Limb (tissue), 2 donors: ENCODE results near the gene PES1.
"Not testable (repeated sequence)": the region's sequence is repeated elsewhere in the genome, so short reads cannot be mapped to it uniquely, and the experiment has no call there.

Experiments
- DNase-seq, 2 donors: peaks; one replicate each; pipeline ENCODE4 v3.0.0-alpha.2; 2016; ENCODE audit errors: extremely low spot score in 2 of 2

PES1 gene

DNA sequence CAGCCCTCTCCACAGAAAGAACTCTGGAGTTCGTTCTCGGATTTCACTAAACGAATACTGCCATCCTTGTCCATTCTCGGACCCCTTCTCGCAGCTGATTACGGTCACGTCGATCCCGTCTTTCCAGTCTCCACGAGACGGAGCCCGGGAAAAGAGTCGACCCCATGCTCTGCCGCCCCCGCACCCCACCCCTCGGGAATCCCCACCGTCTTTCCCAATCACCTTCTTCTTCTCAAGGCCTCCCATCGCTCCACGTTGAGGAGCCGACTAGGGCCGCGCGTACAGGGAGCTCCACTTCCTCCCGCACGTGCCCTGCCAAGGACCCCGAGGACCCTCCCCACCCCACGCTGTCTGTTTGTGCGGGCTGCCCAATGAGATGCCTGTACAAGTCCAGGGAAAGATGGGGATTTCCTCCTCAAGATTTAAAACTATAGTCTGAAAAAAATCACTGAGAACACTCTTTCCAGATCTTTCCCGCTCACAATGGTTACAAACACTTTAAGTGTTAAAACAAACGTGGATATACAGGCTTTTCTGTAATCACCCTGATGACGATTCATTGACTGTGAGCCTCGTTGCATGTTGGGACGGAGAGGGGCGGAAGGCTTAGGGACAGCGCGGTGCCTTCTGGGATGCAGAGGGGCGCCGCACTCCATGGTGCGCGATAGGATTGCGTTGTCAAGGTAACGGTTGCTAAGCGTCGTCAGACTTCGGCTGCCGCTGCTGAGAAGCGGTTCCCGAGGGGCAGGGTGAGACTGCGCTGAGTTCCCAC is at the start of gene PES1:
Gene PES1, minus strand, starts transcription at position 323 of the 772 bp plus-strand sequence. Its CDS starts 77 bp downstream, at position 246.
- peak; percentile 97 to 98 for DNase-seq

GRCh38 chr22:30640839-30641430 is 49.2 kb upstream of the PES1 start:
- no peak for DNase-seq

DNA sequence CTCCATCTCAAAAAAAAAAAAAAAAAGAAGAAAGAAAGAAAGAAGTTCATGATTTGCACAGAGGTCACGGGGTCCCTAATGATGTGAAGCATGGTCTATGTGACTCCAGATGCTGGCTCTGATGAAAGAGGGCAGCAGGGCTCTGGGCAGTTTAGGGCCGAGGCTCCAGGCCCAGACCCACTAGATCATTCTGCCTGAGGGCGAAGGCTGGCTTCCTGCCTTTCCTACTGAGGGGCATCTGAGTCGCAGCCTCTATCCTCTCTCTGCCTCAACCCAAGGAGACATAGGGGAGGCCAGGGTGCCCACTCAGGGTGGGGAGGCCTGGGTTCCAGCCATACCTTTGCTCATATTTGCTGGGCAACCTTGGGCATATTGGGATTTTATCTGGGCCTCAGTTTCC is 48.7 kb upstream of the PES1 start:
- no peak for DNase-seq

DNA sequence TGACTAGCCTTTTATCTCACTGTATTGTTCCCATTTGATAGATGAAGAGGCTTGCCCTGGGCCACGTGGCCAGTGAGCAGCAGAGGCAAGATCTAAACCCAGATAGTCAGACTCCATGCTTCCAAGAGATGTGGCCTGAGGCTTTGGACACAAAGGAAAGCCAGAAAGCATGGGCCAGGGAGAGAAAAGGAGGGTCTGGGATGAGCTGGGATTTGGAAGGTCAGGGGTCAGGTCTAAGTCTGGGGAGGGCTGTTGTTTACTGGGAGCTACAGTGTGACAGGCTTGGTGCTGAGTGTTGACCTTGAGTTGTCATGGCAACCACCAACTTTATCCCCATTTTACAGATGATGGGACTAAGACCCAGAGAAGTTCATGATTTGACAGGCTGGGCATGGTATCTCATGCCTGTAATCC is 46.0 kb upstream of the PES1 start:
- DNase-seq = no peak

GRCh38 chr22:30636226-30637077 is 44.7 kb upstream of the PES1 start:
- peak in 1 of 2 donors; percentile 45 for DNase-seq

- peak; percentile 87 to 97 for DNase-seq
Measured at GRCh38 chr22:30635273-30636225, 43.8 kb upstream of the PES1 start, which contains the start of gene SLC35E4. TSS of gene SLC35E4 (plus strand) at chr22:30635781. CDS start at chr22:30636451, 670 bp downstream.

- peak; percentile 82 to 89 for DNase-seq
Measured at GRCh38 chr22:30634471-30635233, 42.9 kb upstream of the PES1 start.

DNA sequence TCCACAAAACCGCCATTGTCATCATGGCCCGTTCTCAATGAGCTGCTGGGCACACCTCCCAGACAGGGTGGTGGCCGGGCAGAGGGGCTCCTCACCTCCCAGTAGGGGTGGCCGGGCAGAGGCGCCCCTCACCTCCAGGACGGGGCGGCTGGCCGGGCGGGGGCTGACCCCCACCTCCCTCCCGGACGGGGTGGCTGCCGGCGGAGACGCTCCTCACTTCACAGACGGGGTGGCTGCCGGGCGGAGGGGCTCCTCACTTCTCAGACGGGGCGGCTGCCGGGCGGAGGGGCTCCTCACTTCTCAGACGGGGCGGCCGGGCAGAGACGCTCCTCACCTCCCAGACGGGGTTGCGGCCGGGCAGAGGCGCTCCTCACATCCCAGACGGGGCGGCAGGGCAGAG is 39.8 kb upstream of the PES1 start:
- DNase-seq = not testable (repeated sequence)

DNA sequence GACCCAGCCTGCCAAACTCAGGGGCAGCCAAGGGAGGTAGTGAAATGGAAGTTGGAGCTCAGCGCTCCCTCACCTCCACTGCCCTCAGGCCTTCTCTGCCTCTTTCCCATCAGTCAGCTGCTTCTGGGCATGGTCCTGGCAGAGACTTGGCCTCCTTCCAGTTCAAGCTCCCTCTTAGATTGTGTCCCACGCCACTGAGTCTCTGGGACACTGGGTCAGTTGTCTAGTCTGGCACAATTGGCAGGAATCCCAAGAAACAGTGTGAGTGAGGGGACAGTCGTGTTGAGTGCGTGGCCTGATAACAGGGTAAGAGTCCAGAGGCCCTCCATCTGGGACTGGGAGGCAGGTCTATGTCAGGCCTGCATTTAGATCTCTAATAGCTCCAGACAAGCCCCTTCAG is 36.8 kb upstream of the PES1 start:
- DNase-seq = no peak

DNA sequence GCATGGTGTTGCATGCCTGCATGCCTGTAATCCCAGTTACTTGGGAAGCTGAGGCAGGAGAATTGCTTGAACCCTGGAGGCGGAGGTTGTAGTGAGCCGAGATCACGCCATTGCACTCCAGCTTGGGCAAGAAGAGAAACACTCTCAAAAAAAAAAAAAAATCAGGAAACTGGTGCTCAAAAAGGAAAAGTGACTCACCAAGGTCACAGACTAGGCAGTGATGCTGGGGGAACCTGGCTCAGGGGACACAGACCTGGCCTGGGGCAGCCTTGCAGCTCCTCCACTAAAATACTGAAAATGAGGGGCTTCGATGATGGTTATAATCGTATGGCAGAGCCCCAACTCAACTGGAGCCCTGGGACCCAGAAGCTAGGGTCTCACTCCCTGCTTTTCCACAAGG is 35.8 kb upstream of the PES1 start:
- no peak for DNase-seq

GRCh38 chr22:30626413-30626812 is 34.7 kb upstream of the PES1 start:
- DNase-seq = no peak

DNA sequence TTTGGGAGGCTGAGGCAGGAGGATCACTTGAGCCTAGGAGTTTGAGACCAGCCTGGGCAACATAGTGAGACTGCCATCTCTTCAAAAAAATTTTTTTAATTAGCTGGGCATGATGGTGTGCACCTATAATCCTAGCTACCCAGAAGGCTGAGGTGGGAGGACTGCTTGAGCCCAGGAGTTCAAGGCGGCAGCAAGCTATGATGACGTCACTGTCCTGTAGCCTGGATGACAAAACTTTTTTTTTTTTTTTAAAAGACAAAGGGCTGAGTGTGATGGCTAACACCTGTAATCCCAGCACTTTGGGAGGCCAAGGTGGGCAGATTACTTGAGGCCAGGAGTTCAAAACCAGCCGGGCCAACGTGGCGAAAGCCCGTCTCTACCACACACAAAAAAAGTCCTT is 28.2 kb upstream of the PES1 start:
- not testable (repeated sequence) for DNase-seq

GRCh38 chr22:30617819-30618218 is 26.1 kb upstream of the PES1 start:
- DNase-seq = no peak

DNA sequence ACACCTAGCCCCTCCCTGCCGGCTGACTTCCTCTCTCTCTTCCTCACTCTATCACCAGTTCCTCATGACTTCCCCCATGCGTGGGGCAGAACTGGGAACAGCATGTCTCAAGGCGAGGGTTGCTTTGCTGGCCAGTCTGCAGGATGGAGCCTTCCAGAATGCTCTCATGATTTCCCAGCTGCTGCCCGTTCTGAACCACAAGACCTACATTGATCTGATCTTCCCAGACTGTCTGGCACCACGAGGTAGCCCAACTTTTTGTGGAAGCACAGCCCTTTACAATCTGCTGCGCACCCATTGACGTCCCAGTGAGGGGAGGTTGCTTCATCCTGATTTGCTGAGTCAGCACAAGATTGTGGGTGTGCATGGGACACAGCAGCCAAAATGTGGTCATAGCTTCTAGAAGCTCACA is 23.8 kb upstream of the PES1 start:
- DNase-seq = no peak

DNA sequence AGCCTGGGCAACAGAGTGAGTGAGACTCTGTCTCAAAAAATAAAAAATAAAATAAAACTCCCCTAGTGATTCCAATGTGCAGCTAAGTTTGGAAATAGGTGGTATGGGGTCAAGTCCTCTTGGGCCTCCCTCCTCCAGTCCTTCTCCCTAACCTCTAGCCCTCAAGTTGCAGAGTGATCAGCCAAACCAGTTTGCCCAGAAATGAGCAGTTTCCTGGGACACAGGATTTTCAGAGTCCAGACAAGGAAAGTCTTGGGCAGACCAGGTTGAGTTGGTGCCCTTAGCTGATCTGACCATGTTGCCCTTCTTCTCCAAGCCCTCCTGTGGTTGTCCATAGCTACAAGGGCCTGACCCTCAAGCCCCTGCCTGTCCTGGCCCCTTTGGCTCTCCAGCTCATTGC is 23.2 kb upstream of the PES1 start:
- no peak for DNase-seq

- no peak for DNase-seq
Measured at GRCh38 chr22:30614268-30614667, 22.6 kb upstream of the PES1 start.

DNA sequence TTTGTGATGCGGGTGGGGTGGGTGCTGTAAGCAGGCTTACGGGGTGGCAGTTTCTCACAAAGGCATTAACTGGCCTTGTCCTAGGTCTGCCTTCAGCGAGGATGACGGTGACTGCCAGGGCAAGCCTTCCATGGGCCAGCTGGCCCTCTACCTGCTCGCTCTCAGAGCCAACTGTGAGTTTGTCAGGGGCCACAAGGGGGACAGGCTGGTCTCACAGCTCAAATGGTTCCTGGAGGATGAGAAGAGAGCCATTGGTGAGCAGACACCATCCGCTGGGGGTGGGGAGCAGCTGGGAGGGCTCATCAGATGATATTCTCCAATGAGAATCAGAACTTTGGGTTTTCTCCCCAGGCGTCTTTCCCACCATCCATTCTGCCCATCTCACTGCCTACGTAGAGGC is 21.1 kb upstream of the PES1 start:
- DNase-seq = no peak

DNA sequence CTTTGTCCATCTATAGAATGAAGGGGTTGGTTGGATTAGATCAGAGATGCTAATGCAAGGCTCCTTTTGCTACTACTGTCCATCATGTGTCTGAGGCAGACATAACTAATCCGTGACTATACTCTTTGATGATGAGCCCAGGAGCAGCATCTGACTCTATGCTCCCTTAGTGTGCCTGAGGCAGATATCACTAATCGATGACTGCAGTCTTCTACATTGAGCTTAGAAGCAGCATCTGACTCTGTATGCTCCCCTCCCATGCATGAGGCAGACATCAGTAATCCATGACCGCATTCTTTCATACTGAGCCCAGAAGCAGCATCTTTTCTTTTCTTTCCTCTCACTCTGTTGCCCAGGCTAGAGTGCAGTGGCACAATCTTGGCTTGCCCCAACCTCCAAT is 19.5 kb upstream of the PES1 start:
- DNase-seq = no peak

DNA sequence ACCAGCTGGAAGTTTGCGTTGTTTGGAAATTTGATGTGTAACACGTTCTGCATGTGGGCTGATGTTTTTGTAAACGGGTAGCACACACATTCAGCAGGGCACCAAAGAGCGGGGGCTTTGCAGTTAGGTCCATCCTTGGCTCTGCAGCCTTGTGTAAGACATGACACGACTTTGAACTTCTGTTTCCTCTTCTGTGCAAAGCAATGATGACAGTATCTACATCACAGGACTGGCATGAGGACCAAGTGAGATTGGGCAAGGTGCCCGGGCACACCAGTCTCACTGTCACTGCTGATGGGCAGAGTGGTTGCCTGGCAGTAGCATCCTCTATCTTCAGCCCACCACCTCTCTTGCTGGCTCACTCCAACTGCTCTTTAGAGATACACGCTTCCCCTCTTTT is 18.6 kb upstream of the PES1 start:
- DNase-seq = no peak
